A673 (cell line): Measurements from ENCODE around the gene URB1. TPM values are rescaled to one million over a fixed set of nuclear protein-coding genes. Genes with fewer than 3 reads are reported as not detected.

ENCODE experiments used
- BruUV-seq: library from RNA; stranded (reverse); fragments of 400-500 nt; replicated peaks from 2 replicates; lab custom pipeline; 2021; lab: Mats Ljungman, UMichigan
- CTCF ChIA-PET: fragments of 300-600 bp; sonication (Branson Sonifier 250); formaldehyde crosslinking; loops from one replicate; lab custom pipeline; 2022; ENCODE audit warnings: antibody characterized with exemption; lab: Charles Lee
- POLR2A ChIA-PET: fragments of 300-600 bp; sonication (Branson Sonifier 250); formaldehyde crosslinking; loops from one replicate; lab custom pipeline; 2022; ENCODE audit warnings: antibody characterized with exemption; ENCODE audit not compliant: low non-redundant PET; lab: Charles Lee
- DNase-seq: peaks from one replicate; pipeline ENCODE4 v3.0.0-alpha.2; 2015; ENCODE audit warnings: low spot score
- H3K27ac ChIP-seq: fragments of 200-600 bp; sonication (generic); 2 replicates; pipeline ENCODE4 v1.5.1; 2016; ENCODE audit warnings: mixed run types, low read depth, mild to moderate bottlenecking, mixed read lengths, antibody characterized with exemption, low read length; ENCODE audit not compliant: poor library complexity, severe bottlenecking
- H3K27me3 ChIP-seq: fragments of 200-600 bp; sonication (generic); replicated peaks from 2 replicates; pipeline ENCODE4 v1.6.1; 2017; ENCODE audit warnings: mixed run types, low read depth, mild to moderate bottlenecking, mixed read lengths, antibody characterized with exemption, low read length; ENCODE audit not compliant: insufficient read depth, poor library complexity
- H3K36me3 ChIP-seq: fragments of 200-600 bp; sonication (generic); 2 replicates; pipeline ENCODE4 v1.6.1; 2016; ENCODE audit warnings: mixed run types, mild to moderate bottlenecking, mixed read lengths, antibody characterized with exemption, low read length; ENCODE audit not compliant: insufficient read depth, poor library complexity, severe bottlenecking
- H3K4me1 ChIP-seq: fragments of 200-600 bp; sonication (generic); 2 replicates; pipeline ENCODE4 v1.6.1; 2017; ENCODE audit warnings: mixed run types, mild to moderate bottlenecking, mixed read lengths, antibody characterized with exemption, low read length; ENCODE audit not compliant: insufficient read depth, poor library complexity, severe bottlenecking
- H3K4me3 ChIP-seq: fragments of 200-600 bp; sonication (generic); 2 replicates; pipeline ENCODE4 v1.5.1; 2016; ENCODE audit warnings: low read depth, mixed run types, mild to moderate bottlenecking, mixed read lengths, low read length; ENCODE audit not compliant: poor library complexity, severe bottlenecking
- H3K9me3 ChIP-seq: fragments of 200-600 bp; sonication (generic); 2 replicates; pipeline ENCODE4 v1.6.1; 2016; ENCODE audit warnings: mixed run types, low read depth, mild to moderate bottlenecking, mixed read lengths, antibody characterized with exemption, low read length; ENCODE audit not compliant: poor library complexity, severe bottlenecking
- CTCF ChIP-seq: fragments of 300-800, 200-600 bp; sonication (generic); conservative IDR thresholded peaks from 2 replicates; pipeline ENCODE4 v1.5.1; 2017; ENCODE audit warnings: low read depth, mild to moderate bottlenecking, antibody characterized with exemption, low read length, moderate library complexity, mixed read lengths
- EZH2 ChIP-seq: fragments of 200-600 bp; sonication (generic); IDR thresholded peaks from 2 replicates; pipeline ENCODE4 v1.6.1; 2017; ENCODE audit warnings: borderline replicate concordance, low read depth, mild to moderate bottlenecking, mixed read lengths, antibody characterized with exemption, low read length; ENCODE audit not compliant: poor library complexity, severe bottlenecking
- intact Hi-C: fragments of 100-400 bp; cut with micrococcal nuclease; formaldehyde crosslinking; loops from one replicate; pipeline ENCODE4 v1.10.0; 2022; ENCODE audit not compliant: unreplicated experiment
- total RNA-seq: library from RNA; stranded (reverse); gene quantifications from 2 replicates; pipeline ENCODE4 v1.2.3, GENCODE V29; 2021

URB1 gene
- total RNA-seq, 1 experiment from 2014 or later, result 30.5 TPM

- Histone ChIP-seq H3K36me3 (no peaks in the 10 kb centered on the region), H3K4me1 (peaks cover 12% of the 10 kb centered on the region), H3K27me3 (no peaks in the 10 kb centered on the region), H3K27ac (no peak overlapping the region), H3K9me3 (peaks cover 6% of the 10 kb centered on the region), H3K4me3 (no peak overlapping the region)
- ChIA-PET CTCF (no interaction called here), POLR2A (no interaction called here)
- intact Hi-C loops, result no loop called here
- DNase-seq, result no peak
- BruUV-seq, result no TSS peak
- no peak for TF ChIP-seq CTCF
- no peak for TF ChIP-seq EZH2
Measured at GRCh38 chr21:32423320-32424190, 30.7 kb upstream of the URB1 start.

- intact Hi-C loops, result no loop called here
- ChIA-PET POLR2A (no interaction called here), CTCF (no interaction called here)
- H3K27me3 ChIP-seq, result no peaks in the 10 kb centered on the region
- no peak overlapping the region for H3K4me3 ChIP-seq
- no peaks in the 10 kb centered on the region for H3K36me3 ChIP-seq
- no peak for DNase-seq
- H3K4me1 ChIP-seq, result peaks cover 12% of the 10 kb centered on the region
- H3K27ac ChIP-seq, result no peak overlapping the region
- H3K9me3 ChIP-seq, result peaks cover 6% of the 10 kb centered on the region
- TF ChIP-seq CTCF (no peak), EZH2 (no peak)
- BruUV-seq, result no TSS peak
Measured at GRCh38 chr21:32422064-32422463, 29.3 kb upstream of the URB1 start.

DNA sequence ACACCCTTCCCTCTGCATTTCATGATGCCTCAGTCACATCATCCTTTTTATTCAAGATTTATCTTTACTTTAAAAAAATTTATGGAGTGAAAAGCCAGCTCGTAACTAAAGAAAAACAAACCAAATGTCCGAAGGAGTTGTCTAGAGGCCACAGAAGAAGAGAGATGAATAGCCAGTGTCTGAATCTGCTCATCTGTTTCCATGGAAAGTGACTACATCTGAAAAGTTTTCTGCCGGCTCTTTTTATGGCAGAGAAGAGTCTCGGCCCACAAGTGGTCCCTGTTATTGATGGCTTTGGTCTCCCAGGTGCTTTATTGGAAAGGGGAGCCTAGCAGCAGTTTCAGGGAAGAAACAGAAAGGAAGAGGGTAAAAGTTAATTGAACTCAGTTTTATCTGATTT, 25.3 kb upstream of the URB1 start:
- H3K9me3 ChIP-seq, result peaks cover 6% of the 10 kb centered on the region
- TF ChIP-seq EZH2 (no peak), CTCF (no peak)
- intact Hi-C loops, result no loop called here
- H3K4me1 ChIP-seq, result peaks cover 10% of the 10 kb centered on the region
- H3K36me3 ChIP-seq, result no peaks in the 10 kb centered on the region
- ChIA-PET POLR2A (no interaction called here), CTCF (no interaction called here)
- H3K4me3 ChIP-seq, result no peak overlapping the region
- no peak for DNase-seq
- BruUV-seq, result no TSS peak
- H3K27me3 ChIP-seq, result no peaks in the 10 kb centered on the region
- no peak overlapping the region for H3K27ac ChIP-seq
